SK-N-DZ (cell line): ENCODE measurements around the gene DRAXIN.

Experiments used
- DNase-seq: peaks from one replicate; pipeline ENCODE4 v3.0.0-alpha.2; 2015; ENCODE audit warnings: low spot score

The DRAXIN gene

GRCh38 chr1:11761285-11761684 is 69.8 kb downstream of the DRAXIN start:
- DNase-seq, result no peak

GRCh38 chr1:11761988-11762406 is 70.5 kb downstream of the DRAXIN start, which contains the start of gene C1orf167:
TSS of gene C1orf167 (plus strand) at chr1:11762193. CDS start at chr1:11764401, 2,208 bp downstream.
- no peak for DNase-seq

- no peak for DNase-seq
These were observed 72.6 kb downstream of the DRAXIN start for GRCh38 chr1:11764115-11764514.

- no peak for DNase-seq
These were observed 73.0 kb downstream of the DRAXIN start for GRCh38 chr1:11764519-11764918.

GRCh38 chr1:11765661-11766428 is 74.3 kb downstream of the DRAXIN start:
- DNase-seq, result no peak

- DNase-seq, result no peak
These were observed 74.9 kb downstream of the DRAXIN start for GRCh38 chr1:11766429-11766776.

- no peak for DNase-seq
These were observed 76.6 kb downstream of the DRAXIN start for GRCh38 chr1:11767922-11768704.

- no peak for DNase-seq
These were observed 77.3 kb downstream of the DRAXIN start for GRCh38 chr1:11768821-11769220.

GRCh38 chr1:11769274-11769673 is 77.8 kb downstream of the DRAXIN start:
- DNase-seq, result no peak

GRCh38 chr1:11770011-11770410 is 78.5 kb downstream of the DRAXIN start:
- no peak for DNase-seq

- no peak for DNase-seq
These were observed 80.1 kb downstream of the DRAXIN start for GRCh38 chr1:11771481-11772043.

- no peak for DNase-seq
These were observed 80.9 kb downstream of the DRAXIN start for GRCh38 chr1:11772458-11772857.

GRCh38 chr1:11774753-11775152 is 83.2 kb downstream of the DRAXIN start:
- DNase-seq, result no peak
